ENCODE measurements around the gene NUFIP2.
"Not testable (repeated sequence)": the region's sequence is repeated elsewhere in the genome, so short reads cannot be mapped to it uniquely, and the experiment has no call there.

The NUFIP2 gene, protein sequence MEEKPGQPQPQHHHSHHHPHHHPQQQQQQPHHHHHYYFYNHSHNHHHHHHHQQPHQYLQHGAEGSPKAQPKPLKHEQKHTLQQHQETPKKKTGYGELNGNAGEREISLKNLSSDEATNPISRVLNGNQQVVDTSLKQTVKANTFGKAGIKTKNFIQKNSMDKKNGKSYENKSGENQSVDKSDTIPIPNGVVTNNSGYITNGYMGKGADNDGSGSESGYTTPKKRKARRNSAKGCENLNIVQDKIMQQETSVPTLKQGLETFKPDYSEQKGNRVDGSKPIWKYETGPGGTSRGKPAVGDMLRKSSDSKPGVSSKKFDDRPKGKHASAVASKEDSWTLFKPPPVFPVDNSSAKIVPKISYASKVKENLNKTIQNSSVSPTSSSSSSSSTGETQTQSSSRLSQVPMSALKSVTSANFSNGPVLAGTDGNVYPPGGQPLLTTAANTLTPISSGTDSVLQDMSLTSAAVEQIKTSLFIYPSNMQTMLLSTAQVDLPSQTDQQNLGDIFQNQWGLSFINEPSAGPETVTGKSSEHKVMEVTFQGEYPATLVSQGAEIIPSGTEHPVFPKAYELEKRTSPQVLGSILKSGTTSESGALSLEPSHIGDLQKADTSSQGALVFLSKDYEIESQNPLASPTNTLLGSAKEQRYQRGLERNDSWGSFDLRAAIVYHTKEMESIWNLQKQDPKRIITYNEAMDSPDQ

DNA sequence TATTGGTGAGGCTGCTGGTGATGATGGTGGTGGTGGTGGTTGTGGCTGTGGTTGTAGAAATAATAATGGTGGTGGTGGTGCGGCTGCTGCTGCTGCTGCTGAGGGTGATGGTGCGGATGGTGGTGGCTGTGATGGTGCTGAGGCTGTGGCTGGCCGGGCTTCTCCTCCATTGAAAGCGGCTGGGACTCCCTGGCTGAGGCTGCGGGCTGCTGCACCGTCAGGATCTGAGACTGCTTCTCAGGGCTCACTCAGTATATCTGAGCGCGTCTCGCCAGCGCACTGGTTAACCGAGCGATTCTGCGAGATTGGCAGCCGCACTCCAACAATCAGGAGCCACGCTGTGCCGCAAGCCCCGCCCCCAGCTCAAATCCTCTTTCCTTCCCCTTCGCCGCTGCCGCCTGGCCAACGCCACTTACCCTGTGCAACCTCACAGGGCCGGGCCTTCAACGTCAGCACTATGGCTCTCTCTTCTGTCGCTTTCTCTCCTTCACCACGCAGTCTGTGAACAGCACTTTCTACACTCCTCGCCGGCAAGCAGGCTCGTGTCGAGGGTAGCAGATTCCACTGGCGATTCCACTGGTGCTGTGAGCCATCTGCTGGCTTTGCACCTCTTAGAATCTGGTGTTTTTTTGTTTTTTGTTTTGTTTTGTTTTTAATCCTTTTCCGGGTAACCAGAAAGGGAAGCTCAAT is at the start of gene NUFIP2:
NUFIP2 (minus strand) TSS at position 259 of the 690 bp plus-strand sequence; CDS start at position 170, 89 bp downstream.
- no peaks in the 10 kb centered on the region for H3K9me3 Mint-ChIP-seq (ENCODE audit: low read depth)
- peaks cover 29% of the 10 kb centered on the region for H3K4me1 Mint-ChIP-seq (ENCODE audit: low read depth)
- H3K27me3 Mint-ChIP-seq, result no peaks in the 10 kb centered on the region
- H3K4me3 Mint-ChIP-seq, result peak within 1 kb of the TSS; percentile 100
- H3K36me3 Mint-ChIP-seq, result no peaks in the 10 kb centered on the region
- peak within 1 kb of the TSS; percentile 99 for H3K27ac Mint-ChIP-seq

DNA sequence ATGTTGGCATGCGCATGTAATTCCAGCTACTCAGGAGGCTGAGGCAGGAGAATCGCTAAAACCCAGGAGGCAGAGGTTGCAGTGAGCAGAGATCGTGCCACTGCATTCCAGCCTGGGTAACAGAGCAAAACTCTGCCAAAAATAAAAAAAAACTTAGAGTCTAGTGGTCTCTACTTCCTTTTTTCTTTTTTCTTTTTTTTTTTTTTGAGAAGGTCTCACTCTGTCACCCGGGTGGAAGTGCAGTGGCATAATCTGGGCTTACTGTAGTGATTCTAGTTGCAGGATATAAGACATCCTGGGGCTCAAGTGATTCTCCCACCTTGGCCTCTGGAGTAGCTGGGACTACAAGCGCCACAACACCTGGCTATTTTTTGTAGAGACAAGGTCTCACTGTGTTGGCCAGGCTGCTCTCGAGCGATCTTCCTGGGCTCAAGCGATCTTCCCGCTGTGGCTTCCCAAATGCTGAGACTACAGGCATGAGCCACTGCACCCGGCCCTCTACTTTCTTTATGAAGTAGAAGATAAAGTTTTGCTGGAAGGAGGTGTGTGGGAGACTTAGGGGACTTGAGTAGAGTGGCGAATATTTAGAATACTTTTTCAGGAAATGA is 48.3 kb upstream of the NUFIP2 start:
- Mint-ChIP-seq H3K9me3 (ENCODE audit: low read depth) (no peaks in the 10 kb centered on the region), H3K27me3 (peaks cover 3% of the 10 kb centered on the region), H3K27ac (no peak overlapping the region), H3K4me1 (ENCODE audit: low read depth) (no peaks in the 10 kb centered on the region), H3K4me3 (no peak overlapping the region), H3K36me3 (peaks cover 3% of the 10 kb centered on the region)

DNA sequence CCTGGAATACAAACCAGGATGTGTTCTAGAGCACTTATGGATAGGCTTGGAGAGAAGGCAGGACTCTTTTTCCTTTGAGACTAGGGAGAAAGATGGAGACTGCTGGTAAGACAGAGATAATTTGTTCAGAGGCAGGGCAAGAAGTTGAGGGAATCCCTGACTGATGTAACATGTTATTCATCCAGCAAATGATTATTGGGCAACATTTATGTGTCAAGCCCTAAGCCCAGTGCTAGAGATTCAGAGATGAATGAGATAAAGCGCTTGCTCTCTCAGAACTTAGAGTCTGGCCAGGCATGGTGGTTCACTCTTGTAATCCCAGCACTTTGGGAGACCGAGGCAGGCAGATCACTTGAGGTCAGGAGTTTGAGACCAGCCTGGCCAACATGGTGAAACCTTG is 47.8 kb upstream of the NUFIP2 start:
- H3K36me3 Mint-ChIP-seq, result peaks cover 3% of the 10 kb centered on the region
- H3K4me1 Mint-ChIP-seq (ENCODE audit: low read depth), result no peaks in the 10 kb centered on the region
- H3K27ac Mint-ChIP-seq, result no peak overlapping the region
- H3K4me3 Mint-ChIP-seq, result no peak overlapping the region
- H3K27me3 Mint-ChIP-seq, result peaks cover 3% of the 10 kb centered on the region
- H3K9me3 Mint-ChIP-seq (ENCODE audit: low read depth), result no peaks in the 10 kb centered on the region

DNA sequence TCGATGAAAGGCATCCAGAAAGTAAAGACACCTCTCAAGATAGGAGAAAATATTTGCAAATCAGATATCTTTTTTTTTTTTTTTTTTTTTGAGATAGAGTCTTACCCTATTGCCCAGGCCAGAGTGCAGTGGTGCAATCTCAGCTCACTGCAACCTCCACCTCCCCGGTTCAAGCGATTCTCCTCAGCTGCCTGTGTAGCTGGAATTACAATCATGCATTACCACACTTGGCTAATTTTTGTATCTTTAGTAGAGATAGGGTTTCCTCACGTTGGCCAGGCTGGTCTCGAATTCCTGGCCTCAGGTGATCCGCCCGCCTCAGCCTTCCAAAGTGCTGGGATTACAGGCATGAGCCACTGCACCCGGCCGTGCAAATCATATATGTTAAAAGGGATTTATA is 45.1 kb upstream of the NUFIP2 start:
- not testable (repeated sequence) for H3K27ac Mint-ChIP-seq; H3K36me3 Mint-ChIP-seq; H3K4me3 Mint-ChIP-seq; H3K27me3 Mint-ChIP-seq; H3K4me1 Mint-ChIP-seq (ENCODE audit: low read depth); H3K9me3 Mint-ChIP-seq (ENCODE audit: low read depth)

DNA sequence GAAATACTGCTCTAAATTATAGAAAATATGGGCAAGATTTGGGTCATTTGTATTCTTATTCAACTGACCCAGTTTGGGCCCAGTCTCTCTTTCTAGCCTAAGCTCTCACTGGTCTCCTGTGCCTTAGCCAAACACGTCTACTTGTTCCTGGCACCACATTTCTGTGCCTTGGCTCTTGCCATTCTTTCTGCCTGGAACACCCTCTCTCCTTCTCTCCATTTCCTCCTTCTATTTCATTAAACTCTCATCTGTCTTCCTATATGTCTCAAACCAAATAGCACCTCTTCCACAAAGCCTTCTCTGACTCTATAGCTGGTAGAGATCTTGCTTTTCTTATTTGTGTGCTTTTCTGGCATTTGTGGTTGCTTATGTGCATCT is 37.7 kb upstream of the NUFIP2 start:
- H3K27ac Mint-ChIP-seq, result no peak overlapping the region
- no peaks in the 10 kb centered on the region for H3K4me1 Mint-ChIP-seq (ENCODE audit: low read depth)
- no peaks in the 10 kb centered on the region for H3K27me3 Mint-ChIP-seq
- H3K36me3 Mint-ChIP-seq, result no peaks in the 10 kb centered on the region
- no peaks in the 10 kb centered on the region for H3K9me3 Mint-ChIP-seq (ENCODE audit: low read depth)
- no peak overlapping the region for H3K4me3 Mint-ChIP-seq

DNA sequence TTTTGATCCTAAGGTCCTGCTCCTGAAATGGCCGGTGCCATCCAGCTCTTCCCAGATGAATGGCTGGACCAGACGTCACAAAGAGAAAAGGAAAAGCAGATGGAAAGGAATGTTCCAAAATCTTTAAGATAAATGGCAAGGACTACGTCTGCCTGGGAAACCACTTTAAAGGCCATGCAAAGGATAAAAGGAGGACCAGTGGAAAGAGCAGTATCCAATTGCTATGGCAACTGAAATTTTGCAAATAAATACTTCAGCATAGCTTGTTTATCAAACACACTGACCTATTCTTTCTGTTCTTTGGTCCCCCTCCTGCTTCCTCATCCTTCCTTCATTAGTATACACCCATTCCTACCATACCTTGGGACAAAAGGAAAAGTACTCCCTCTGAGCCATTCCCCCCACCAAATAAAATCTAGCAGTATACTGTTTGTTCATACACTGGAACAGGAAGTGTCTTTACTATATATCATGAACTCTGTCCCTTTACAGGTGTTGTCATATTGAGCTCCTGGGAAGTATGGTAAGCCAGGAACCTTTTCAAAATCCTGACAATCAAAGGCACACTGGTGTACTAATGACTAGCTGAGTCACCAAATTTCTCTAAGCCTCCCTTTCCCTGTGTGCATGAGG is 37.2 kb upstream of the NUFIP2 start:
- no peak overlapping the region for H3K27ac Mint-ChIP-seq
- no peaks in the 10 kb centered on the region for H3K4me1 Mint-ChIP-seq (ENCODE audit: low read depth)
- H3K9me3 Mint-ChIP-seq (ENCODE audit: low read depth), result no peaks in the 10 kb centered on the region
- no peaks in the 10 kb centered on the region for H3K36me3 Mint-ChIP-seq
- no peak overlapping the region for H3K4me3 Mint-ChIP-seq
- H3K27me3 Mint-ChIP-seq, result no peaks in the 10 kb centered on the region

DNA sequence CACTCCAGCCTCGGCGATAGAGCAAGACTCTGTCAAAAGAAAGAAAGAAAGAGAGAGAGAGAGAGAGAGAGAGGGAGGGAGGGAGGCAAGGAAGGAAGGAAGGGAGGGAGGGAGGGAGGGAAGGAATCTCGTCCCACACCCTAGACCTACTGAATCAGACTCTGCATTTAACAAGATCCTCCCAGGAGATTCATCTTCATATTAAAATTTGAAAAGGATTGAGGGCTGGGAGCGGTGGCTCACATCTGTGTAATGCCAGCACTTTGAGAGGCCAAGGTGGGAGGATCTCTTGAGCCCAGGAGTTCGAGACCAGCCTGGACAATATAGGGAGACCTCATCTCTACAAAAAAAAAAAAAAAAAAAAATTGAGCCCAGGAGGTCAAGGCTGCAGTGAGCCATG is 33.5 kb upstream of the NUFIP2 start:
- H3K27me3 Mint-ChIP-seq, result no peaks in the 10 kb centered on the region
- no peak overlapping the region for H3K4me3 Mint-ChIP-seq
- H3K4me1 Mint-ChIP-seq (ENCODE audit: low read depth), result no peaks in the 10 kb centered on the region
- no peaks in the 10 kb centered on the region for H3K9me3 Mint-ChIP-seq (ENCODE audit: low read depth)
- no peak overlapping the region for H3K27ac Mint-ChIP-seq
- H3K36me3 Mint-ChIP-seq, result no peaks in the 10 kb centered on the region

DNA sequence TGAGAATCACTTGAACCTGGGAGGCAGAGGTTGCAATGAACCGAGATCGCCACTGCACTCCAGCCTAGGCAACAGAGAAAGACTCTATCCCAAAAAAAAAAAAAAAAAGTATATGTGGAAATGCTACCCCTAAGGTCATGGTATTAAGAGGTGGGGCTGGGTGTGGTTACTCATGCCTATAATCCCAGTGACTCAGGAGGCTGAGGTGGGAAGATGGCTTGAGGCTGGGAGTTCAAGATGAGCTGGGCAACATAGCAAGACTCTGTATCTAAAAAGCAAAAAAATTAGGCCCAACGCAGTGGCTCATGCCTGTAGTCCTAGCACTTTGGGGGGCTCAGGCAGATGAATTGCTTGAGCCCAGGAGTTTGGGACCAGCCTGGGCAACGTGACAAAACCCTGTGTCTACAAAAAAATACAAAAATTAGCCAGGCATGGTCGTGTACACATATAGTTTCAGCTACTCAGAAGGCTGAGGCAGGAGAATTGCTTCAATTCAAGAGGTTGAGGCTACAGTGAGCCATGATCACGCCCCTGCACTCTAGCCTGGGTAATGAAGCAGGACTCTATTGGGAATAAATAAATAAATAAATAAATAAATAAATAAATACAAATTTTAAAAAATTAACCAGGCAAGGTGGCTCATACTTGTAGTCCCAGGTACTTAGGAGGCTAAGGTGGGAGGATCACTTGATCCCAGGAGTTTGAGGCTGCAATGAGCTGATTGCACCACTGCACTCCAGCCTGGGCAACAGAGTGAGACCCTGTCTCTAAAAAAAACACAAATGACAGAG is 32.3 kb upstream of the NUFIP2 start:
- Mint-ChIP-seq H3K9me3 (ENCODE audit: low read depth) (no peaks in the 10 kb centered on the region), H3K27ac (no peak overlapping the region), H3K27me3 (no peaks in the 10 kb centered on the region), H3K4me1 (ENCODE audit: low read depth) (no peaks in the 10 kb centered on the region), H3K4me3 (no peak overlapping the region), H3K36me3 (no peaks in the 10 kb centered on the region)

DNA sequence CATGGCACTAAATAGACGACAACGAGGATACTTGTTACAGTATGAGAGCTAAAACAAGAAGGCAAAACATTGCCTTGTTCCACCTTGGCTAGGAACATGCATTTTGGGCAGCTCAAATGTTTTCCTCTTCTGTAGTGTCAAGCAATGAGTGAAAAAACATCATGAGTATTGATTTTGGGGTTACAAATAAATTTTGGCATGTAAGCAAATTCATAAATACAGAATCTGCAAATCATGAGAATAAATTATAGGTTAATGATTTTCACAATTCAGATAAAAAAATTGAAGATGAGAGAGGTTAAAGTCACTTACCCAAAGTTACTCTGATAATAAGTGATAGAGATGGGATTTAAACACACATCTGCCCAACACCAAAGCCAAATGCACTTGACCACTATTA is 28.4 kb upstream of the NUFIP2 start:
- Mint-ChIP-seq H3K9me3 (ENCODE audit: low read depth) (no peaks in the 10 kb centered on the region), H3K27ac (no peak overlapping the region), H3K4me3 (no peak overlapping the region), H3K27me3 (no peaks in the 10 kb centered on the region), H3K4me1 (ENCODE audit: low read depth) (no peaks in the 10 kb centered on the region), H3K36me3 (no peaks in the 10 kb centered on the region)

DNA sequence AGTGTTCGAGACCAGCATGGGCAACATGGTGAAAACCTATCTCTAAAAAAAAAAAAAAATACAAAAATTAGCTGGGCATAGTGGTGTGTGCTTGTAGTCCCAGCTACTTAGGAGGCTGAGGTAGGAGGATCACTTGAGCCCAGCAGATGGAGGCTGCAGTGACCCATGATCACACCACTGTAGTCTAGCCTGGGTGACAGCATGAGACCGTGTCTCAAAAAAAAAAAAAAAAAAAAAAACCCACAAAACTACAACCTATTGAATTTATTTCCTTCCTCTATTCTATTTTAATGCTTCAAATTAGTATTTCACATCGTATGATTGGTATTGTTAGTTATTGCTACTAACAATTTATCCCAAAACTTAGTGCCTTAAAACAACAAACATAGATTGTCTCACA is 9.4 kb upstream of the NUFIP2 start:
- H3K36me3 Mint-ChIP-seq, result no peaks in the 10 kb centered on the region
- H3K4me1 Mint-ChIP-seq (ENCODE audit: low read depth), result peaks cover 3% of the 10 kb centered on the region
- no peak overlapping the region for H3K27ac Mint-ChIP-seq
- H3K4me3 Mint-ChIP-seq, result no peak overlapping the region
- no peaks in the 10 kb centered on the region for H3K27me3 Mint-ChIP-seq
- no peaks in the 10 kb centered on the region for H3K9me3 Mint-ChIP-seq (ENCODE audit: low read depth)

DNA sequence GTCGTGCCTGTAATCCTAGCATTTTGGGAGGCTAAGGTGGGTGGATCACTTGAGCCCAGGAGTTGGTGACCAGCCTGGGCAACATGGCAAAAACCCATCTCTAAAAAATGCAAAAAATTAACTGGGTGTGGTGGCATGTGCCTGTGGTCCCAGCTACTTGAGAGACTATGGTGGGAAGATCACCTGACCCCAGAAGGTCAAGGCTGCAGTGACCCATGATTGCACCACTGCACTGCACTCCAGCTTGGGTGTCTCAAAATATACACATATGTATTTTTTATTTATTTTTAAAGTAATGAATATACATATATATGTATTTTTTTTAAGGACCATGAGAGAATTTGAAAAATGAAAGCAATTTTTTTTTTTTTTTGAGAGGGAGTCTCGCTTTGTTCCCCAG is 5.1 kb upstream of the NUFIP2 start:
- Mint-ChIP-seq H3K4me3 (no peak overlapping the region), H3K27me3 (no peaks in the 10 kb centered on the region), H3K4me1 (ENCODE audit: low read depth) (peaks cover 10% of the 10 kb centered on the region), H3K9me3 (ENCODE audit: low read depth) (no peaks in the 10 kb centered on the region), H3K36me3 (no peaks in the 10 kb centered on the region), H3K27ac (no peak overlapping the region)

DNA sequence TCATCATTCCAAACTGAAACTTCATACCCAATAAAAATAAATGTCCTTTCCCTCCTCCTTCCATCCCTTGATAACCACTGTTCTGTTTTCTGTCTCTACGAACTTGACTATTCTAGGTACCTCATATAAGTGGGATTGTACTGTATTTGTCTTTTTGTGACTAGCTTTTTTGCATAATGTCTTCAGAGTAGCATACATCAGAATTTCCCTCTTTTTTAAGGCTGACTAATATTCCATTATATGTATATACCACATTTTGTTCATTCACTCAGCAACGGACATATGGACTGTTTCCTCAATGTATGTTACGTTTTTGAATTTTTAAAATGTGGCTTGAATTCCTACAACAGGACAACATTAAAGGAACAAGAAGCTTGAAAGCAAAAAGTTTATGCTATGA is 1.5 kb upstream of the NUFIP2 start:
- no peaks in the 10 kb centered on the region for H3K36me3 Mint-ChIP-seq
- no peaks in the 10 kb centered on the region for H3K27me3 Mint-ChIP-seq
- H3K9me3 Mint-ChIP-seq (ENCODE audit: low read depth), result no peaks in the 10 kb centered on the region
- peaks cover 22% of the 10 kb centered on the region for H3K4me1 Mint-ChIP-seq (ENCODE audit: low read depth)
- peak overlapping the region; percentile 62 for H3K4me3 Mint-ChIP-seq
- H3K27ac Mint-ChIP-seq, result peak overlapping the region; percentile 64

DNA sequence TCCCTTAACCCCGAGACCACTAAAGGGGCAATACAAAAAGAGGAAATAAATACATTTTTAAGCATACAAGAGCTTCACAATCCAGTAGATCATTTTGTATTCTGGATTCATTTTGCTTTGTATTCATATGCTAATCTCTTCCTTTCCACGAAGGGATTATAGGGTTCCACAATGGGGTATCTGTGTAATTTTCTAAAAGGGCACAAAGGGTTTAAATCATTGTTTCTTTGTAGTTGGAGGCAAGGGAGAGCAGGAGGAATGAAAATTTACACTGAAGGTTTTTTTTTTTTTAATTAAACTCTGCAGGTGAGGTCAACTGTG is 592 bp upstream of the NUFIP2 start:
- Mint-ChIP-seq H3K27ac (peak overlapping the region; percentile 99), H3K4me3 (peak overlapping the region; percentile 100), H3K27me3 (no peaks in the 10 kb centered on the region), H3K36me3 (no peaks in the 10 kb centered on the region), H3K9me3 (ENCODE audit: low read depth) (no peaks in the 10 kb centered on the region), H3K4me1 (ENCODE audit: low read depth) (peaks cover 24% of the 10 kb centered on the region)
